HG02884 (cell line): ENCODE data around the gene DPY19L3.
"Not testable (repeated sequence)": the region's sequence is repeated elsewhere in the genome, so short reads cannot be mapped to it uniquely, and the experiment has no call there.

ENCODE experiments used
- ATAC-seq: cut with Tn5 transposase; IDR thresholded peaks from one replicate; pipeline ENCODE4 v1.9.1; 2021; ENCODE audit warnings: mild to moderate bottlenecking, moderate library complexity; ENCODE audit not compliant: unreplicated experiment

Gene DPY19L3

GRCh38 chr19:32396046-32396652 is 9.4 kb upstream of the DPY19L3 start:
- no peak for ATAC-seq

DNA sequence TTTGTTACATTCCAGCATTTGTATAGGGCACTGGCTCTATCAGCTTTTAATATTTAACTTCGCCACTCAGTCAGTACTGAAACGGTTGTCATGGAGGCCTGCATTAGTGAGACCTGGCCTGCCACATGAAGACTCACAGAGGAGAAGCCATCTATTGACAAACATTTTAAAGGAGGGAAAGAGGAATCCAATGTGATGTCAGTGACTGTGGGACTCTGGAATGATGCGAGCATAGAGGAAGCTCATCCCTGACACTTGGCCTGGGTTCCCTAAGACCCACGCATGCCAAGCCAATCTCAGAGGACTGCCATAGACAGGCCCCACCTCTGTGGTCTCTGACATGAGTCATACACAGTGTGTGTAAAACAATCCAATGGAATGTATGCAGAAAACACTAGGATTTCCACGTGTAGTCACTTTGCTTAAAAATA is 7.9 kb upstream of the DPY19L3 start:
- ATAC-seq, result no peak

- no peak for ATAC-seq
Observed at GRCh38 chr19:32401992-32402391, 3.6 kb upstream of the DPY19L3 start.

DNA sequence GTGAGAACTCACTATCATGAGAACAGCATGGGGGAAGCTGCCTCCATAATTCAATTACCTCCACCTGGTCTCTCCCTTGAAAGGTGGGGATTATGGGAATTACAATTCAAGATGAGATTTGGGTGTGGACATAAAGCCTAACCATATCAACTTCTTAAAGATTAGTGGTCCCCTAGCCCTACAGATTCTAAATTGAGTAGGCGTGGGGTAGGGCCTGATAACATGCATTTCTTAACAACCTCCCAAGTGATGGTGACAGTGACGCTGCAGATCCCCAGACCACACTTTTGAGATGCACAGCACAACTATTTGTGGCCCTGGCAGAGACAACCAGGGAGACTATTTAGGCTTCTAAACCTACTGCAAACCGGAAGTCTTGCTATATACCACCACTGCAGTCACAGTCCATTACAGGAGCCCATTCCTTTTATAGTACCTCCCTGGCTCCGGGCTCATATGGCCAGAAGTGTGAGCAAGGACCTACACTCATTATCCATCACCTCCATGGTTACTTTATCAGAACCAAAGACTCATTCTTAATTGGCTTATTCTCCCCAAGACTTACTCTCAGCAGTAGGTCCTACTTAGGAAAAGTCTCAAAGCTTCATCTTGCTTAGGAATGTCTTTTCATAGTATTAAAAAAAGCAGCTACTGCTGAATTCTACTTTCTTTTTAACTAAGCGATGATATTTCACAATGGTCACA is 2.1 kb upstream of the DPY19L3 start:
- no peak for ATAC-seq

DNA sequence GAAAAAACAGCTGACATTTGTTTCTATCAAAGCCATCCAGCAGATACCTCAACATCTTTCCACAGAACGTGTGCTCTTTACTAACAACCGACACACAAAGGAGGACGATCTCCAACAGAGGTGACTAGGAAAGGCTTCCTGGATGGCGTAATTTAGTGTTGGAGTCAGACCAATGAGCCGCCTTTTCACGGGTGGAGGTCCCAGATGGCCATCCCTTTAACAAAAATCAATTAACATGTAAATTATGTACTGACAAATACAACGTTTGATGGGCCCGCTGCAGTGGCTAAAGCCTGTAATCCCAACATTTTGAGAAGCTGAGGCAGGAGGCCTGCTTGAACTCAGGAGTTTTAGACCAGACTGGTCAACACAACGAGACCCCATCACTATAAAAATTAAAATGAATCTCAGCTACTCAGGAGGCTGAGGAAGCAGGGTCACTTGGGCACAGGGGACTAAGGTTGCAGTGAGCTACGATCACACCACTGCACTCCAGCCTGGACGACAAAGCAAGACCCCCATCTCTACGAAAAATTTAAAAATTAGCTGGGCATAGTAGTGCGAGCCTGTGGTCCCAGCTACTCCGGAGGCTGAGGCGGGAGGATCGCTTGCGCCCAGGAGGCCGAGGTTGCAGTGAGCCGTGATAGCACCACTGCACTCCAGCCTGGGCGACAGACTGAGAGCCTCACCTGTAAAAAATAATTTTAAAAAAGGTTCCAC is 1.2 kb upstream of the DPY19L3 start:
- ATAC-seq, result no peak

DNA sequence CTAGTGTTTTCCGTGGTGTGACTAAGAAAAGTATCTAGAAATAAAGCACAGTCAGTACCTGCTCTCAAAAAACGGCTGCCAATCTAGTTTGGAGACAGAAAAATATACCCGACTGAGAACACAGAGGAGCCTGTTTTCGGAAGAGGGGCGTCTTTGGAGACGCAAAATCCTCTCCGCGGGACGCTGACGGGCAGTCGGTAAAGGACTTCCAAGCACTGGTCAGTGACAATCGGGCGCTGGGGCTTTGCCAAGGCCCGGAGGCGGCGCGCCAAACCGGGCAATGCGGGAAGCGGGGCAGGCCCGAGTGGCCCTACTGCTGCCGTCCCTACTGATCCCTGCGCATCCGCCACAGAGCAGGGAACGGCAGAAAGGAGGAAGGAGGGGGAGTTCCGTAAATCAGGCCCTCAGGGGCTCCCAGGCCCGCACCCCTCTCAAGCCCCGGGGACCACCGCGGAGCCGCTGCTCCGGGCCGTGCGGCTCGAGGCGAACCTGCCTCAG is 588 bp upstream of the DPY19L3 start:
- peak; percentile 11 for ATAC-seq

DNA sequence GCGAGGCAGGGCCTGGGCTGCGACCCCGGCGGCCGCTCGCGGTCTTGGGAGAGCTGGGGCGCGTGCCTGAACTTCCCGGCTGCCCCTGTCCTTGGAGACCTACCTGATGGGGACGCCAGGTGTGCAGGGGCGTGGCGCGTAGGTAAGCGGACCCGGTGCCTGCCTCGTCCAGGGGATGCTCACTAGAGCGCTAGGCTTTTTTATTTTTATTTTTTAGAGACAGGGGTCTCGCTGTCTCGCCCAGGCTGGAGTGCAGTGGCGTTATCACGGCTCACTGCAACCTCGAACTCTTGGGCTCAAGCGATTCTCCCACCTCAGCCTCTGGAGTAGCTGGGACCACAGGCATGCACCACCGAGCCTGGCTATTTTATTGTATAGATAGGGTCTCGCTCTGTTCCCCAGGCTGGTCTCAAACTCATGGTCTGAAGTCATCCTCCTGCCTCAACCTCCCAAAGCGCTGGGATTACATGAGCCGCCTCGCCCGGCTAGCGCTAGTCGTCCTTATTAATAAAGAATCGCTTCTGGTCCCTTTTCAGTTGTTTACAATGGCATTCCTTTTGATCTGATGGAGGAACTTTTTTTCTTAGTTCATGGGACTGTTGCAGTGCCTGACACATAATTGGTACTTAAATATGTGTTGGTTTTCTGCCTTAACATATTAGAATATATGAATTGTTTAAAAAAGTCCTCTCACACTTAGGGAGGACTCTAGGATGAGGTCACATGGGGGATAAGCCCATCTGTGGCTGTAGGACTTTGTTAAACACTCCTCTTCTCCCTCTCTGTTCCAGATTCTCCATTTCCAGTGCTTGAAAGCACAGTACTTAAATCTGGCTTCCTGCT is 812 bp downstream of the DPY19L3 start:
- no peak for ATAC-seq

DNA sequence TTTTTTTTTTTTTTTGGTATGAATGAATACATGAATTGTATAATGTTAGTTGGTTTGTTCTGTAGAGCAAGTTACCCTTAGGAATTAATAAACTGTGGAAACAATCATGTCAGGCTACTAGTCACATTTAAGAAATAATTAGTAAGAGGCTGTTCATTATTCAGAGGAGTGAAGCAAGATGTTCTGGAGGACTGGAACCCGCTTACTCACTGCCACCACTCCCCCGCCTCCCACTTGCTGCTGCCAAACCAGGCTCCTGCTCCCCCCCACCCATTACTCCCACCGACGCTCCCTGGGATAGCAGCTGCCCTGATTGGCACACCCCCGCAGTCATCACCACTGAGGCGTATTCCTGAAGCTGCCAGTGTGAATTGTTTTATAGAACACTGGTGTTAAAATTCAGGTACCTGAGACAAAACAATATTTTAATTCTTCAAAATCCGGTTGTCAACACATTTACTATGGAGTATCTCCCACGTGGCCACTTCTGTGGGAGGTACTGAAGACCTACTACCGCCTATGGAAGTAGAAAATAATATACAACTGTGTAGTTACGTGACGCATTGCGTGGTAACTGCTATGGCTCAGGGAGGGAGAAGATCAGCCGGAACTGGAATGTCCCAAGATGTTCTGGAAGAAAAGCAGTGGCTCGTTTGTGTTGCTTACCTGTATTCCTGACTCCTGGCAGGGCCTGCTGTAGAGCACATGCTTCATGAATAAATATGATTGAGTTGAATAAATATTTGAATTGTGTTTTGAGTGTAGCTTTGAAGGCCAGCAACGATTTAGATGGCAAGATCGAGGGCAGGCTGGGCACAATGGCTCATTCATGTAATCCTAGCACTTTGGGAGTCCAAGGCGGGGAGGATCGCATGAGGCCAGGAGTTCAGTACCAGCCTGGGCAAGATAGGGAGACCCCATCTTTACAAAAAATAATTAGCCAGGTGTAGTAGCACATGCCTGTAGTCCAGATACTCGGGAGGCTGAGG is 1.7 kb downstream of the DPY19L3 start:
- no peak for ATAC-seq

- ATAC-seq, result no peak
Observed at GRCh38 chr19:32415246-32415645, 9.7 kb downstream of the DPY19L3 start.

DNA sequence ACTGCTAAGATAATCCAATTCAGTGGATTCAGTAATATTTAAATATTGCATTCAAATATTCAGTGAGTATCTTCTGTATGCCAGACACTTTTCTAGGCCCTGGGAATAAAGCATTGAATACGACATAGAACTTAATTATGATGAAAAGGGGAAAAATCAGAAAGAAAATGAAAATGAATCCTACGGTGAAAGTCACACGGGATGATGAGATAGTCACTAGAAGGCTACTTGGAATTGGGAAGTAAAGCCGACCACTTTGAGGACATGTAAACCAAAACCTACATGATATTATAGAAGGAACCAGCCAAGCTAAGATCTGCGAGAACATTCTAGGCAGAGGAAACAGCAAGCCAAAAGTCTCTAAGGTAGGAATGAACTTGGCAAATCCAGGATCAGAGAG is 10.1 kb downstream of the DPY19L3 start:
- ATAC-seq, result no peak

DNA sequence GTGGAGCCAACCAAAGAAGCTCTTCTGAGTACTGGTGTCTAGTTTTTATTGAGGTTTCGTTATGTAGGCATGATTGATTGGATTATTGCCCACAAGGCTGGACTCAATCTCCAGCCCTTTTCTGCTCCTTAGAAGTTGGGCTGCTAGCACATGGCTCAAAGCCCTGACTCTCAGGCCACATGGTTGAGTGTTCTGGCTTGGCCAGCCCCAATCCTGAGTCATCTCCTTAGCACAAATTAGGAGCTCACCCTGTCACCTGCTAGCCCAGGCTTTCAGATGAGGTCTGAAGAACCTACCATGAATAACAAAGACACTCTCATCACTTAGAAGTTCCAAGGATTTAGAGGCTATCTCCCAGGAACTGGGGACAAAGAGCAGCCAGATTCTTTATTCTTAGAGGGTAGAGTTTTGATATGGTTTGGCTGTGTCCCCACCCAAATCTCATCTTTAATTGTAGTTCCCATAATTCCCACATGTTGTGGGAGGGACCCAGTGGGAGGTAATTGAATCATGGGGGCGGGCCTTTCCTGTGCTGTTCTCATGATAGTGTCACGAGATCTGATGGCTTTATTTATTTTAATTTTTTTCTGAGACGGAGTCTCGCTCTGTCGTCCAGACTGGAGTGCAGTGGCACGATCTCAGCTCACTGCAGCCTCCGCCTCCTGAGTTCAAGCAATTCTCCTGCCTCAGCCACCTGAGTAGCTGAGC is 11.3 kb downstream of the DPY19L3 start:
- no peak for ATAC-seq

- no peak for ATAC-seq
Observed at GRCh38 chr19:32418155-32418554, 12.6 kb downstream of the DPY19L3 start.

DNA sequence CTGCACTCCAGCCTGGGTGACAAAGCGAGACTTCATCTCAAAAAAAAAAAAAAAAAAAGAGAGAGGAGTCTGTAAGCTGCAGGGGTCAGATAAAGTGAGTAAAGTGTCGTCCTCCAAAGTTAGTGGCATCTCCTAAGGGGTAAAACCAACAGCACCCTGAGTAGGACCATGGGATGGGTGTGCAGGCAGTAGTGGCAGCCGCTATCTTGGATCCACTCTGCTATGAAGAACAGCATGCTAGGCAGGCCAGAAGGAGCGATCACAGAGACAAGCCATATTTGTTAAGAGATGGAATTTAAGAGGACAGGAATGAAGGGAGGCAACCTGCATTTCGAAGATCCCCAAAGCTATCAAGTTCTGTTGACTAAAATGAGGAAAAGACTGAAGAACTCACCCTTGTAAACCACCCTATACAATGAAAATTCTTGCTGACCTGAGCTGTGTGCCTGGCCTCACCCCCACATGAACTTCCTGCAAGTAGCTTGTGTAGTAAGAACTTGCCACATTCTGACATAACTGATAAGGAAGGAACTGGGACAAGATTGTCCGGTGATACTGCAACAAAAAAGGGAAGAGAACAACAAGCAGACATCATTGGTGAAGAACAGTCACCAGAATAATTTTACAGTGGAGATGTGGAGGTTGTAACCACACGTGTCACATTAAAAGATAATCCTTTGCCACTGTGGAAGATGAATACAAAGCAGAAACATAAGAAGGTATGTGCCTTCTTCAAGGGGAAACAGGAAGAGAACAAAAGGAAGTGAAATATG is 16.2 kb downstream of the DPY19L3 start:
- no peak for ATAC-seq

DNA sequence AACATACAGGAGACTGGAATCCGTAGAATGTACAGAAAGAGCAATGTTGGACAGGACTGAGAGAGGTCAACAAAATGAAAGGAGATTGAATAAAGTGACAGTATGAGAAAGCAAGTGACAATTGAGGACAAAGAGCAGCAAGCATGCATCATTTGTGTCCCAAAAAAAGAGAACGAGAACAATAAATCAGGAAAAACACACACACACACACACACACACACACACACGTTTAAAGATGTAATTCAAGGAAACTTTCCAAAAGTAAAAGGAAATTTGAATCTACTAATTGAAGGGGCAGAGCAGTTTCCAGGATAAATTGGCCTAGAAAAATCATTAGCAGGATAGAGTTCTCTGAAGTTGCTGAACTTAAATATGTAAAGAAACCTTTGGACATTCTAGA is 16.9 kb downstream of the DPY19L3 start:
- ATAC-seq, result no peak

- not testable (repeated sequence) for ATAC-seq
Observed at GRCh38 chr19:32423944-32424343, 18.4 kb downstream of the DPY19L3 start.

DNA sequence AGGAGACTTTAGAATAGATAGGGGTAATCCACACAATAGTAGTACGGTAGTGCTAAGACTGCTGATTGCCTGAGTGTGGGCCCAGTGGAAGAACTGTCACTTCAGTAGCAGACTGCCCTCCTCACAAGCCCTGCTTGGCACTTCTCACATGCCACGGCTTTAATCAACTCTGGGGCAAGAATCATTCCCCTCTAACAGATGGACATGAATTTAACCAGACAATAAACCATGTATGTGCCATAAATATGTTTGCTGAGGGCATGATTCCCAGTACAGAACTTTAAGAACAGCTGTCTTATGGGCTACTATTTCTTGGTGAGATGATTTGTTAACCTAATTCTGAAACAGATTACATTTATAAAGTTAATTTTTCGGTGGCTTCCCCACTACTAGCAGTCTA is 22.0 kb downstream of the DPY19L3 start:
- ATAC-seq, result no peak

GRCh38 chr19:32436692-32437091 is 31.1 kb downstream of the DPY19L3 start:
- ATAC-seq, result no peak

DNA sequence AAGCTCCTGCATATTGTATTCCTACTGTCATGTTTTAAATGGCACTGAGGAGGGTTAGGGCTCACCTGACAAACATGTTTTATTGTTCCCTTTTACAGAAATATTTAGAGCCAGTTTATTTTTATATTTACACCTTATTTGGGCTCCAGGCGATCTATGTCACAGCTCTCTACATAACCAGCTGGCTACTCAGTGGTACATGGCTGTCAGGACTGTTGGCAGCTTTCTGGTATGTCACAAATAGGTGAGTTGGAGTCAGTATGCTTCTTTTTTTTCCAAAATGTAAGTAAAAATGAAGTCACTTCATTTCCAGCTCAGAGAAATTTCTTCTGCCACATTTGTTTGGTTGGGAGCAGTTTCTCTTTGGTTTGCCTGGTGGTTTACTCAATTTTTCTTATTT is 31.5 kb downstream of the DPY19L3 start:
- ATAC-seq, result no peak
